ENCODE data around the gene FGF1. TPM values are rescaled to one million over a fixed set of nuclear protein-coding genes. Genes with fewer than 3 reads are reported as not detected.

FGF1 gene
- total and polyA plus RNA-seq, 2 donors (not counting 3 experiments of a cell fraction or from before 2014, with no cell fraction given) = not detected

DNA sequence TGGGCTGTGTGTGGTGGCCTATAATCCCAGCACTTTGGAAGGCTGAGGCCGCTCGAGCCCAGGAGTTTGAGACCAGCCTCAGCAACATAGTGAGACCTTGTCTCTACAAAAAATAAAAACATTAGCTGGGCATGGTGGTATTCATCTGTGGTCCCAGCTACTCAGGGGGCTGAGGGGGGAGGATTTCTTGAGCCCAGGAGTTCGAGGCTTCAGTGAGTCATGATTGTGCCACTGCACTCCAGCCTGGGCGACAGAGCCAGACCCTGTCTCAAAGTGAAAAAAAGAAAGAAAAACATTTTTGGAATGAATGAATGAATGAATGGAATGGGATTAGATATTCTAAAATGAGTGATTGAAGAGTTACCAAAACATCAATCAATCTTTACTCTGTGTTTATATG lies 85.8 kb downstream of the FGF1 start:
- no peaks in the 10 kb centered on the region for H3K9me1 ChIP-seq (replicated peaks; ENCODE audit: control insufficient read depth, extremely low read depth, insufficient read depth, low read length)
- peak; percentile 40 for FAIRE-seq
- no peaks in the 10 kb centered on the region for H3K36me3 ChIP-seq (ENCODE audit: control insufficient read depth in 2 of 2, extremely low read depth in 1 of 2, insufficient read depth in 2 of 2, low read length in 2 of 2)
- no peaks in the 10 kb centered on the region for H3K79me2 ChIP-seq (ENCODE audit: control insufficient read depth, insufficient read depth, low read length)
- H3K4me3 ChIP-seq (replicated peaks in 1 of 3; ENCODE audit: insufficient read depth in 1 of 3, low read depth in 1 of 3, low read length in 3 of 3) = no peak overlapping the region
- no peak for DNase-seq (ENCODE audit: low read depth, low spot score)
- ChIA-PET CTCF (interaction anchor here (0.8 to 3.2 kb wide), 7 partner anchors 10 to 113 kb away, joined by 3 to 21 read pairs (median 5); no protein-coding TSS in a partner anchor), POLR2A (no interaction called here)
- intact Hi-C loops (cut with micrococcal nuclease) (no loop called here), dilution Hi-C loops (cut with MboI; ENCODE audit: extremely low pct_ligation_motif_present, low sequenced_read_pairs) (no loop called here)
- H3K9ac ChIP-seq (replicated peaks; ENCODE audit: extremely low read depth, insufficient read depth, low read length) = peak overlapping the region; percentile 8
- no TSS peak for BruUV-seq (replicated peaks)
- peaks cover 0 to 4% of the 10 kb centered on the region in 2 experiments for H3K27me3 ChIP-seq (ENCODE audit: control insufficient read depth in 2 of 2, insufficient read depth in 2 of 2, low read length in 2 of 2)
- peaks cover 29% of the 10 kb centered on the region for H3K4me1 ChIP-seq (ENCODE audit: control insufficient read depth, extremely low read depth, insufficient read depth, low read length)
- no peaks in the 10 kb centered on the region for H4K20me1 ChIP-seq (replicated peaks; ENCODE audit: control insufficient read depth, extremely low read depth, insufficient read depth, low read length)
- peak overlapping the region; percentile 86 for H2AFZ ChIP-seq (ENCODE audit: low read depth, low read length)
- H3K9me3 ChIP-seq (replicated peaks; ENCODE audit: control insufficient read depth, insufficient read depth, low read length) = no peaks in the 10 kb centered on the region
- no peak overlapping the region for H3K27ac ChIP-seq (ENCODE audit: insufficient read depth, low read depth, low read length)
- H3K4me2 ChIP-seq (ENCODE audit: insufficient read depth, low read length) = peak overlapping the region; percentile 91
- TF ChIP-seq MYC (IDR thresholded peaks at IDR 0.05; ENCODE audit: low read depth, low read length) = no peak
- TF ChIP-seq, protein P1, sequence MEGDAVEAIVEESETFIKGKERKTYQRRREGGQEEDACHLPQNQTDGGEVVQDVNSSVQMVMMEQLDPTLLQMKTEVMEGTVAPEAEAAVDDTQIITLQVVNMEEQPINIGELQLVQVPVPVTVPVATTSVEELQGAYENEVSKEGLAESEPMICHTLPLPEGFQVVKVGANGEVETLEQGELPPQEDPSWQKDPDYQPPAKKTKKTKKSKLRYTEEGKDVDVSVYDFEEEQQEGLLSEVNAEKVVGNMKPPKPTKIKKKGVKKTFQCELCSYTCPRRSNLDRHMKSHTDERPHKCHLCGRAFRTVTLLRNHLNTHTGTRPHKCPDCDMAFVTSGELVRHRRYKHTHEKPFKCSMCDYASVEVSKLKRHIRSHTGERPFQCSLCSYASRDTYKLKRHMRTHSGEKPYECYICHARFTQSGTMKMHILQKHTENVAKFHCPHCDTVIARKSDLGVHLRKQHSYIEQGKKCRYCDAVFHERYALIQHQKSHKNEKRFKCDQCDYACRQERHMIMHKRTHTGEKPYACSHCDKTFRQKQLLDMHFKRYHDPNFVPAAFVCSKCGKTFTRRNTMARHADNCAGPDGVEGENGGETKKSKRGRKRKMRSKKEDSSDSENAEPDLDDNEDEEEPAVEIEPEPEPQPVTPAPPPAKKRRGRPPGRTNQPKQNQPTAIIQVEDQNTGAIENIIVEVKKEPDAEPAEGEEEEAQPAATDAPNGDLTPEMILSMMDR (IDR thresholded peaks at IDR 0.05; ENCODE audit: extremely low read depth in 1 of 2, insufficient read depth in 1 of 2, low read depth in 1 of 2, low read length in 2 of 2) = no peak
- no peak for TF ChIP-seq EZH2 (IDR thresholded peaks at IDR 0.05; ENCODE audit: borderline replicate concordance, low read depth, low read length, severe bottlenecking)
- no peak for TF ChIP-seq GATA2 (IDR thresholded peaks at IDR 0.05; ENCODE audit: insufficient read depth, insufficient read length, low read depth, low read length)
- TF ChIP-seq POLR2AphosphoS5 (IDR thresholded peaks at IDR 0.05; ENCODE audit: insufficient read depth, low read depth, low read length) = no peak

DNA sequence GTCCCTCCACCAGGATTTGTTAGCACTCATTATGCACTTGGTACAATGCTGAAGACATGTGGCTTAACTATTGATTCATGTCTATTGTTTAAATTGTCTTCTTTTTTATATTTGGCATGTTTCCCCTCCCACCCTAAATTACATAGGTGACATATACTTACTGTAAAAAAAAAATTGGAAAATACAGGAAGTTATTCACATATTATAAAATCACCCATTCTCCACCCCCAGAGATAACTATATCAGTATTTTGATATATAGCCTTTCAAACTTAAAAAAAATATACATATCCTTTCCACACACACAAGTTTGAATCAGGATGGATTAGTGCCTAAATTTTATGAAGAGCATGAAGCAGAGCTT lies 87.6 kb downstream of the FGF1 start:
- H3K4me2 ChIP-seq (ENCODE audit: insufficient read depth, low read length) = peak overlapping the region; percentile 19
- H3K79me2 ChIP-seq (ENCODE audit: control insufficient read depth, insufficient read depth, low read length) = no peaks in the 10 kb centered on the region
- no TSS peak for BruUV-seq (replicated peaks)
- no peak overlapping the region for H3K9ac ChIP-seq (replicated peaks; ENCODE audit: extremely low read depth, insufficient read depth, low read length)
- dilution Hi-C loops (cut with MboI; ENCODE audit: extremely low pct_ligation_motif_present, low sequenced_read_pairs) = no loop called here
- ChIA-PET CTCF (interaction anchor here (0.7 to 3.2 kb wide), 8 partner anchors 8 to 119 kb away, joined by 3 to 18 read pairs (median 4); no protein-coding TSS in a partner anchor), POLR2A (no interaction called here)
- DNase-seq (ENCODE audit: low read depth, low spot score) = no peak
- no peak for TF ChIP-seq GATA2 (IDR thresholded peaks at IDR 0.05; ENCODE audit: insufficient read depth, insufficient read length, low read depth, low read length)
- peak; percentile 14 for TF ChIP-seq MYC (IDR thresholded peaks at IDR 0.05; ENCODE audit: low read depth, low read length)
- intact Hi-C loops (cut with micrococcal nuclease) = no loop called here
- FAIRE-seq = no peak
- H3K9me3 ChIP-seq (replicated peaks; ENCODE audit: control insufficient read depth, insufficient read depth, low read length) = no peaks in the 10 kb centered on the region
- no peak overlapping the region for H3K4me3 ChIP-seq (replicated peaks in 1 of 3; ENCODE audit: insufficient read depth in 1 of 3, low read depth in 1 of 3, low read length in 3 of 3)
- peak overlapping the region; percentile 11 for H2AFZ ChIP-seq (ENCODE audit: low read depth, low read length)
- no peaks in the 10 kb centered on the region for H4K20me1 ChIP-seq (replicated peaks; ENCODE audit: control insufficient read depth, extremely low read depth, insufficient read depth, low read length)
- H3K36me3 ChIP-seq (ENCODE audit: control insufficient read depth in 2 of 2, extremely low read depth in 1 of 2, insufficient read depth in 2 of 2, low read length in 2 of 2) = no peaks in the 10 kb centered on the region
- no peaks in the 10 kb centered on the region for H3K9me1 ChIP-seq (replicated peaks; ENCODE audit: control insufficient read depth, extremely low read depth, insufficient read depth, low read length)
- peaks cover 29% of the 10 kb centered on the region for H3K4me1 ChIP-seq (ENCODE audit: control insufficient read depth, extremely low read depth, insufficient read depth, low read length)
- H3K27ac ChIP-seq (ENCODE audit: insufficient read depth, low read depth, low read length) = no peak overlapping the region
- H3K27me3 ChIP-seq (ENCODE audit: control insufficient read depth in 2 of 2, insufficient read depth in 2 of 2, low read length in 2 of 2) = no peaks in the 10 kb centered on the region

All from endothelial cell of umbilical vein (primary cell).